GM12878 (cell line): ENCODE results near the gene ZFYVE21. TPM values are rescaled to one million over a fixed set of nuclear protein-coding genes. Genes with fewer than 3 reads are reported as not detected.

Experiments used
- ATF7 ChIP-seq: fragments of 450-650 bp; IDR thresholded peaks from 2 replicates; pipeline ENCODE4 v1.6.1; 2016; ENCODE audit warnings: low read depth, mild to moderate bottlenecking
- BCL11A ChIP-seq: IDR thresholded peaks from 2 replicates; pipeline ENCODE4 v1.6.1; 2011; ENCODE audit warnings: low read depth, low read length
- BHLHE40 ChIP-seq, 2 experiments: fragments of 450-650 bp in 1 of 2; IDR thresholded peaks; 2 replicates each; pipeline ENCODE4 v1.6.1; 2011 to 2017; ENCODE audit warnings: low read depth in 2 of 2, borderline replicate concordance in 1 of 2, improper control_type of control experiment in 1 of 2, low read length in 1 of 2, mild to moderate bottlenecking in 1 of 2
- BMI1 ChIP-seq: fragments of 450-650 bp; IDR thresholded peaks from 2 replicates; pipeline ENCODE4 v1.6.1; 2016; ENCODE audit warnings: mild to moderate bottlenecking, moderate library complexity, borderline replicate concordance
- EED ChIP-seq: sonication (generic); IDR thresholded peaks from 2 replicates; pipeline ENCODE4 v1.6.1; 2016; ENCODE audit warnings: antibody characterized with exemption, low read depth
- NFYB ChIP-seq: IDR thresholded peaks from 2 replicates; pipeline ENCODE4 v1.6.1; 2011; ENCODE audit warnings: low read depth, mild to moderate bottlenecking, low read length, improper control_type of control experiment, moderate library complexity; ENCODE audit not compliant: insufficient read depth
- NR2C1 ChIP-seq: fragments of 450-650 bp; IDR thresholded peaks from 2 replicates; pipeline ENCODE4 v1.6.1; 2017; ENCODE audit warnings: antibody characterized with exemption, mild to moderate bottlenecking, moderate library complexity
- NR2C2 ChIP-seq: IDR thresholded peaks from 2 replicates; pipeline ENCODE4 v1.6.1; 2011; ENCODE audit warnings: borderline replicate concordance, low read depth; ENCODE audit not compliant: control insufficient read depth, insufficient read length
- POLR2A ChIP-seq: IDR thresholded peaks from 2 replicates; pipeline ENCODE4 v1.6.1; 2011; ENCODE audit warnings: low read depth, mild to moderate bottlenecking, low read length
- POLR2AphosphoS2 ChIP-seq: IDR thresholded peaks from 2 replicates; pipeline ENCODE4 v1.6.1; 2011; ENCODE audit warnings: low read depth, mild to moderate bottlenecking, low read length, improper control_type of control experiment, moderate library complexity
- RAD21 ChIP-seq: IDR thresholded peaks from 2 replicates; pipeline ENCODE4 v1.6.1; 2011; ENCODE audit warnings: mild to moderate bottlenecking, low read depth, low read length, moderate library complexity; ENCODE audit not compliant: insufficient read depth
- RAD51 ChIP-seq: fragments of 450-650 bp; IDR thresholded peaks from 2 replicates; pipeline ENCODE4 v1.6.1; 2016; ENCODE audit warnings: moderate library complexity, mild to moderate bottlenecking, inconsistent platforms
- SMARCA5 ChIP-seq: fragments of 450-650 bp; IDR thresholded peaks from 2 replicates; pipeline ENCODE4 v1.6.1; 2017; ENCODE audit warnings: mild to moderate bottlenecking
- SREBF1 ChIP-seq: IDR thresholded peaks from 2 replicates; pipeline ENCODE4 v1.6.1; 2012; ENCODE audit warnings: mild to moderate bottlenecking, low read length
- SUPT20H ChIP-seq: IDR thresholded peaks from 2 replicates; pipeline ENCODE4 v1.6.1; 2011; ENCODE audit warnings: low read depth, mild to moderate bottlenecking, low read length, moderate library complexity, borderline replicate concordance; ENCODE audit not compliant: control insufficient read depth
- WRNIP1 ChIP-seq: IDR thresholded peaks from 2 replicates; pipeline ENCODE4 v1.6.1; 2011; ENCODE audit warnings: low read depth, low read length, improper control_type of control experiment, borderline replicate concordance
- ZNF274 ChIP-seq: IDR thresholded peaks from one replicate; pipeline ENCODE4 v1.8.0; 2011; ENCODE audit not compliant: insufficient read length, insufficient read depth
- polyA plus RNA-seq, 11 experiments: library from polyadenylated mRNA; depleted of rRNA in 4 of 11; unstranded in 6 of 11; stranded (reverse) in 5 of 11; fragments of >200 nt; fragmentation: Nextera tagmentation in 4 of 11; fragmentation: Illumina TruSeq in 1 of 11; extraction: Ambion mirVana in 4 of 11; extraction: Trizol in 1 of 11; gene quantifications; 1 replicate in 1 of 11; 2 replicates in 10 of 11; pipeline versions ENCODE4 v1.2.1 to v1.2.3, GENCODE V29; 2011 to 2016; ENCODE audit warnings: inconsistent platforms in 2 of 11, missing spikeins in 2 of 11, low read depth in 1 of 11
- total RNA-seq, 4 experiments: library from RNA; depleted of rRNA in 3 of 4; stranded (reverse); fragments of >200 nt in 3 of 4; fragmentation: Illumina TruSeq in 1 of 4; extraction: Trizol in 1 of 4; gene quantifications; 2 replicates each; pipeline versions ENCODE4 v1.2.1 to v1.2.3, GENCODE V29; 2013 to 2021
- TF ChIP-seq, protein P1 (sequence below): fragments of 450-650 bp; IDR thresholded peaks from 2 replicates; pipeline ENCODE4 v1.6.1; 2017; ENCODE audit warnings: mild to moderate bottlenecking, moderate library complexity
- TF ChIP-seq, protein P2 (sequence below): fragments of 450-650 bp; formaldehyde crosslinking; IDR thresholded peaks from 2 replicates; pipeline ENCODE4 v1.5.0; 2022; ENCODE audit warnings: mild to moderate bottlenecking, missing genetic modification characterization
- TF ChIP-seq, protein P3 (sequence below): fragments of 450-650 bp; IDR thresholded peaks from 2 replicates; pipeline ENCODE4 v1.6.1; 2017; ENCODE audit warnings: mild to moderate bottlenecking, low read depth, inconsistent platforms; ENCODE audit not compliant: poor library complexity, severe bottlenecking

Gene ZFYVE21
- total and polyA plus RNA-seq, 10 of the 15 experiments (the other 5 are each of a cell fraction or from before 2014, with no cell fraction given), result 0.79 to 21.7 (median 13.8) TPM

DNA sequence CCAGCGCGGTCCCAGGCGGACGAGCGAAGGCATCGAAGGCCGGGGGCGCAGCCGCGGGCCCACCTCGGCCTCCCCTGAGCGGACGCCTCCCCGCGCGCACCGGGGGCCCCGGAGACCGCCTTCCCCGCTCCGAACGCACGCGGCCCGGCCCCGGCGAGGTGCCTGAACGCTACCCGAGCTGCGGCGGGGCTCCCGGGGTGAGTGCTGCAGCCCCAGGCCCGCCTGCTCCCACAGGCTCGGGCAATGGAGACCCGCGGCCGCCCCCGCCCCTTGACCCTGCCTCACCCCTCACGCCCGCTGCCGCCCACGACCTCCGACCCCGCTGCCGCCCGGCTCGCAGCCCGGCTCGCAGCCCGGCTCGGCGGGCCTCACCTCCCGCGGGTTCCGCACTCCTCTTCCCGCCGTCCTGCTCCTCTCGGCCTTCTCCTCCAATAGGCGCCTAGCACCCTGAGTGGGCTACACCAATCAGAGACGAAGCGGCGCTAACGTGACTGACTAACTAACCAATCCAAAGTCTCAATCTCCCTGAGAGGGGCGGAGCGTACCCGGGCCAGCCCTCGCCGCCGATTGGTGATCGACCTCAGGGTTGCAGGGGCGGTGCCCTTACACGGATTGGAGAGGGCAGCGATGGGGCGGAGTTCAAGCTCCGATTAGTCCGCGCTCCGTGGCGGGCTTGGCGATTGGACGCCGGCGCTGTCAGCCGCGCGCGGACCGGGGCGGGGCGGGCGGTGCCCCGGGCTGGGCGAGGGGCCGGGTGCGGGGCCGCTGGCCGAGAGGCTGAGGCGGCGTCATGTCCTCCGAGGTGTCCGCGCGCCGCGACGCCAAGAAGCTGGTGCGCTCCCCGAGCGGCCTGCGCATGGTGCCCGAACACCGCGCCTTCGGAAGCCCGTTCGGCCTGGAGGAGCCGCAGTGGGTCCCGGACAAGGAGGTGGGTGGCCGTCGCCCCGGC, at the start of gene ZFYVE21, which contains the start of gene XRCC3 (continued):
- TF ChIP-seq, protein P1, sequence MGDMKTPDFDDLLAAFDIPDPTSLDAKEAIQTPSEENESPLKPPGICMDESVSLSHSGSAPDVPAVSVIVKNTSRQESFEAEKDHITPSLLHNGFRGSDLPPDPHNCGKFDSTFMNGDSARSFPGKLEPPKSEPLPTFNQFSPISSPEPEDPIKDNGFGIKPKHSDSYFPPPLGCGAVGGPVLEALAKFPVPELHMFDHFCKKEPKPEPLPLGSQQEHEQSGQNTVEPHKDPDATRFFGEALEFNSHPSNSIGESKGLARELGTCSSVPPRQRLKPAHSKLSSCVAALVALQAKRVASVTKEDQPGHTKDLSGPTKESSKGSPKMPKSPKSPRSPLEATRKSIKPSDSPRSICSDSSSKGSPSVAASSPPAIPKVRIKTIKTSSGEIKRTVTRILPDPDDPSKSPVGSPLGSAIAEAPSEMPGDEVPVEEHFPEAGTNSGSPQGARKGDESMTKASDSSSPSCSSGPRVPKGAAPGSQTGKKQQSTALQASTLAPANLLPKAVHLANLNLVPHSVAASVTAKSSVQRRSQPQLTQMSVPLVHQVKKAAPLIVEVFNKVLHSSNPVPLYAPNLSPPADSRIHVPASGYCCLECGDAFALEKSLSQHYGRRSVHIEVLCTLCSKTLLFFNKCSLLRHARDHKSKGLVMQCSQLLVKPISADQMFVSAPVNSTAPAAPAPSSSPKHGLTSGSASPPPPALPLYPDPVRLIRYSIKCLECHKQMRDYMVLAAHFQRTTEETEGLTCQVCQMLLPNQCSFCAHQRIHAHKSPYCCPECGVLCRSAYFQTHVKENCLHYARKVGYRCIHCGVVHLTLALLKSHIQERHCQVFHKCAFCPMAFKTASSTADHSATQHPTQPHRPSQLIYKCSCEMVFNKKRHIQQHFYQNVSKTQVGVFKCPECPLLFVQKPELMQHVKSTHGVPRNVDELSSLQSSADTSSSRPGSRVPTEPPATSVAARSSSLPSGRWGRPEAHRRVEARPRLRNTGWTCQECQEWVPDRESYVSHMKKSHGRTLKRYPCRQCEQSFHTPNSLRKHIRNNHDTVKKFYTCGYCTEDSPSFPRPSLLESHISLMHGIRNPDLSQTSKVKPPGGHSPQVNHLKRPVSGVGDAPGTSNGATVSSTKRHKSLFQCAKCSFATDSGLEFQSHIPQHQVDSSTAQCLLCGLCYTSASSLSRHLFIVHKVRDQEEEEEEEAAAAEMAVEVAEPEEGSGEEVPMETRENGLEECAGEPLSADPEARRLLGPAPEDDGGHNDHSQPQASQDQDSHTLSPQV, result no peak
- TF ChIP-seq NR2C2 (no peak), NFYB (peak; percentile 97), SMARCA5 (peak; percentile 62; the same call in 1 of the 2 replicates), WRNIP1 (no peak), RAD21 (no peak), SUPT20H (no peak), BHLHE40 (IDR thresholded peaks at IDR 0.05; ENCODE audit: borderline replicate concordance in 1 of 2, low read depth in 2 of 2, low read length in 1 of 2) (peak in 1 of 2 experiments; percentile 13; a peak in 2 of 4 replicates), POLR2A (peak; percentile 92), ATF7 (no peak), EED (no peak), BMI1 (no peak), RAD51 (peak; percentile 78; the same call in 1 of the 2 replicates), SREBF1 (no peak), ZNF274 (no peak), POLR2AphosphoS2 (no peak), BCL11A (no peak), NR2C1 (peak; percentile 74)
- TF ChIP-seq, protein P2, sequence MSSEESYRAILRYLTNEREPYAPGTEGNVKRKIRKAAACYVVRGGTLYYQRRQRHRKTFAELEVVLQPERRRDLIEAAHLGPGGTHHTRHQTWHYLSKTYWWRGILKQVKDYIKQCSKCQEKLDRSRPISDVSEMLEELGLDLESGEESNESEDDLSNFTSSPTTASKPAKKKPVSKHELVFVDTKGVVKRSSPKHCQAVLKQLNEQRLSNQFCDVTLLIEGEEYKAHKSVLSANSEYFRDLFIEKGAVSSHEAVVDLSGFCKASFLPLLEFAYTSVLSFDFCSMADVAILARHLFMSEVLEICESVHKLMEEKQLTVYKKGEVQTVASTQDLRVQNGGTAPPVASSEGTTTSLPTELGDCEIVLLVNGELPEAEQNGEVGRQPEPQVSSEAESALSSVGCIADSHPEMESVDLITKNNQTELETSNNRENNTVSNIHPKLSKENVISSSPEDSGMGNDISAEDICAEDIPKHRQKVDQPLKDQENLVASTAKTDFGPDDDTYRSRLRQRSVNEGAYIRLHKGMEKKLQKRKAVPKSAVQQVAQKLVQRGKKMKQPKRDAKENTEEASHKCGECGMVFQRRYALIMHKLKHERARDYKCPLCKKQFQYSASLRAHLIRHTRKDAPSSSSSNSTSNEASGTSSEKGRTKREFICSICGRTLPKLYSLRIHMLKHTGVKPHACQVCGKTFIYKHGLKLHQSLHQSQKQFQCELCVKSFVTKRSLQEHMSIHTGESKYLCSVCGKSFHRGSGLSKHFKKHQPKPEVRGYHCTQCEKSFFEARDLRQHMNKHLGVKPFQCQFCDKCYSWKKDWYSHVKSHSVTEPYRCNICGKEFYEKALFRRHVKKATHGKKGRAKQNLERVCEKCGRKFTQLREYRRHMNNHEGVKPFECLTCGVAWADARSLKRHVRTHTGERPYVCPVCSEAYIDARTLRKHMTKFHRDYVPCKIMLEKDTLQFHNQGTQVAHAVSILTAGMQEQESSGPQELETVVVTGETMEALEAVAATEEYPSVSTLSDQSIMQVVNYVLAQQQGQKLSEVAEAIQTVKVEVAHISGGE (CRISPR knock-in tag), result no peak
- TF ChIP-seq, protein P3, sequence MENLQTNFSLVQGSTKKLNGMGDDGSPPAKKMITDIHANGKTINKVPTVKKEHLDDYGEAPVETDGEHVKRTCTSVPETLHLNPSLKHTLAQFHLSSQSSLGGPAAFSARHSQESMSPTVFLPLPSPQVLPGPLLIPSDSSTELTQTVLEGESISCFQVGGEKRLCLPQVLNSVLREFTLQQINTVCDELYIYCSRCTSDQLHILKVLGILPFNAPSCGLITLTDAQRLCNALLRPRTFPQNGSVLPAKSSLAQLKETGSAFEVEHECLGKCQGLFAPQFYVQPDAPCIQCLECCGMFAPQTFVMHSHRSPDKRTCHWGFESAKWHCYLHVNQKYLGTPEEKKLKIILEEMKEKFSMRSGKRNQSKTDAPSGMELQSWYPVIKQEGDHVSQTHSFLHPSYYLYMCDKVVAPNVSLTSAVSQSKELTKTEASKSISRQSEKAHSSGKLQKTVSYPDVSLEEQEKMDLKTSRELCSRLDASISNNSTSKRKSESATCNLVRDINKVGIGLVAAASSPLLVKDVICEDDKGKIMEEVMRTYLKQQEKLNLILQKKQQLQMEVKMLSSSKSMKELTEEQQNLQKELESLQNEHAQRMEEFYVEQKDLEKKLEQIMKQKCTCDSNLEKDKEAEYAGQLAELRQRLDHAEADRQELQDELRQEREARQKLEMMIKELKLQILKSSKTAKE, result peak; percentile 42
